WTC11 (cell line): ENCODE data around the gene LAMC3.

Experiments
- CTCF ChIP-seq: fragments of 200-600 bp; IDR thresholded peaks from 2 replicates; pipeline ENCODE4 v1.8.0; 2022; ENCODE audit warnings: antibody characterized with exemption
- MAX ChIP-seq: sonication (generic); formaldehyde crosslinking; IDR thresholded peaks from 2 replicates; pipeline ENCODE4 v1.8.0; 2022; ENCODE audit warnings: mild to moderate bottlenecking, missing genetic modification reagents
- NR1H2 ChIP-seq: sonication (generic); formaldehyde crosslinking; IDR thresholded peaks from 2 replicates; pipeline ENCODE4 v1.9.0; 2021; ENCODE audit warnings: mild to moderate bottlenecking, moderate library complexity, missing genetic modification reagents
- NR3C1 ChIP-seq: sonication (generic); formaldehyde crosslinking; conservative IDR thresholded peaks from 2 replicates; pipeline ENCODE4 v1.8.1; 2023; ENCODE audit warnings: low read depth, mild to moderate bottlenecking, missing genetic modification reagents
- RELA ChIP-seq: sonication (generic); formaldehyde crosslinking; IDR thresholded peaks from 2 replicates; pipeline ENCODE4 v1.8.1; 2022; ENCODE audit warnings: missing genetic modification reagents, mild to moderate bottlenecking, borderline replicate concordance
- SMAD3 ChIP-seq: sonication (generic); formaldehyde crosslinking; IDR thresholded peaks from 2 replicates; pipeline ENCODE4 v1.8.0; 2022; ENCODE audit warnings: missing genetic modification reagents, mild to moderate bottlenecking, borderline replicate concordance
- ZBTB21 ChIP-seq: sonication (generic); formaldehyde crosslinking; IDR thresholded peaks from 2 replicates; pipeline ENCODE4 v1.8.1; 2023; ENCODE audit warnings: mild to moderate bottlenecking, missing genetic modification reagents, borderline replicate concordance

- no peak for TF ChIP-seq RELA (CRISPR knock-in tag)
- no peak for TF ChIP-seq MAX (CRISPR knock-in tag)
- TF ChIP-seq CTCF: no peak
- TF ChIP-seq SMAD3 (CRISPR knock-in tag): no peak
- no peak for TF ChIP-seq NR3C1 (CRISPR knock-in tag)
- TF ChIP-seq ZBTB21 (CRISPR knock-in tag): no peak
- no peak for TF ChIP-seq NR1H2 (CRISPR knock-in tag)
Observed at GRCh38 chr9:131033269-131034224, 24.6 kb downstream of the LAMC3 start.
